CD4-positive, alpha-beta T cell treated with Interleukin-4 for 4 hours (primary cell): Measurements from ENCODE around the gene CAB39L.
"Not testable (repeated sequence)": the region's sequence is repeated elsewhere in the genome, so short reads cannot be mapped to it uniquely, and the experiment has no call there.

Source experiments
- DNase-seq: peaks from one replicate; pipeline ENCODE4 v3.0.0-alpha.2; 2020

CAB39L gene

DNA sequence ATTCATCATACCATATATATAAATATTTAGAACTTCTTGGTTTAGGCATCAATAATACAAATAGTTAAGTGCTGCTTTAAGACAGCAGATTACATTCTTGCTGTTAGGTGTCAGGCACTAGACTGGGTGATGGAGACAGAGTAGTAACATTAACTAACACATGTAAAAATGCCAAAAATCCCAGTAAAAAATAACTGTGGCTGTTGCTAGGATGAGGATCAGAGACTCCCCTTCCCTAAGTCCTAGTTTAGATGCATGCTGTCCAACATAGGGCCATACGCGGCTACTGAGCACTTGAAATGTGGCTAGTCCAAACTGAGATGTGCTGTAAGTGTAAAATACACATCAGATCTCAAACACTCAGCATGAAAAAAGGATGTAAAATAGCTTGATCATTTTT, 101.4 kb downstream of the CAB39L start:
- no peak for DNase-seq

GRCh38 chr13:49341941-49342340, 101.9 kb downstream of the CAB39L start:
- no peak for DNase-seq

DNA sequence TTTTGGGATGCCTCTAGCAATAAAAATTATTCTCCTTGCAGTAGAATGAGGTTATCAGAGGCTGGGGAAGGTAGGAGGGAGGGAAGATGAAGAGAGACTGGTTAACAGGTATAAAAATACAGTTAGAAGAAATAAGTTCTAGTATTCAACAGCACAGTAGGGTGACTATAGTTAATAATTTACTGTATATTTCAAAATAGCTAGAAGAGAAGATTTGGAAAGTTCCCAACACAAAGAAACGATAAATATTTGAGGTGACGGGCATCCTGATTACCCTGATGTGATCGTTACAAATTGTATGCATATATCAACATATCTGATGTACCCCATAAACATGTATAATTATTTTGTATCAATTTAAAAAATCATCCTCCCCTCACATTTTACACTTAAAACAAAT, 102.3 kb downstream of the CAB39L start:
- DNase-seq: no peak

DNA sequence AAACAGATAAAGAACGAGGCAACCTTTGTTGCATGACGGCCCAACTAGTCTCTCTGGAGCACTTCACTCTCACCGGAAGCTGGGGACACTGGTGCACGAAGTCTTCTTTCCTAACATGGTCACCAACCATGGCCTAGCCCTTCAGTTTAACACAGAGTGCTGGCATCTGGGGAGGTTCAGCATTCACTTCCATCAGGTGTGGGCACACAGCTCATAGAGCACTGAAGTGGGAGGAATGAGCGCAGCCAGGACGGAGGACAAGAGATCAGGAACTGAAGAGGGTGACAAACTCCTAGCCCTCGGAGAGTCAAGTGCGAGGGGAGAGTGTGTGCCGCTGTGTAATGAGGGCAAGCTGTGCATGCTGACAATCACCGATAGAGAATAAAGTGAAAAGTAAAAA, 103.7 kb downstream of the CAB39L start:
- no peak for DNase-seq

DNA sequence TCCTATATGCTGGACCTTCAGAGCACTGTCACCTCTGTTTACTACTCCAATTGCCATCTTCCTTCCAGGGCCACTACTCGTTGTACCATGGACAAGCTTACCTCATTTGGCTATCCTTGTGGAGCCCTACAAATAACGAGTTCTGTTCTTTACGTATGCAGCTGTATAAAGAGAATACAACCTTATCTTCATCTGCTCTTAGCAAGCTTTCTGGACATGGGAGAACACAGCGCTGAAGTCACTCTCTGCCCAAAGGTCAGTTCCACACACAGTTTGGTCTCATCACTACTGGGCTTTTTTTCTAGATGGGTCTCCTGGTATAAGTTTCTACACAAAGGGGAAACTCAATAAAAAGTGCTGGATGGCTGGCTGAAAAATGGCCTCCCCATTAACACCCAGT, 107.2 kb downstream of the CAB39L start:
- no peak for DNase-seq

DNA sequence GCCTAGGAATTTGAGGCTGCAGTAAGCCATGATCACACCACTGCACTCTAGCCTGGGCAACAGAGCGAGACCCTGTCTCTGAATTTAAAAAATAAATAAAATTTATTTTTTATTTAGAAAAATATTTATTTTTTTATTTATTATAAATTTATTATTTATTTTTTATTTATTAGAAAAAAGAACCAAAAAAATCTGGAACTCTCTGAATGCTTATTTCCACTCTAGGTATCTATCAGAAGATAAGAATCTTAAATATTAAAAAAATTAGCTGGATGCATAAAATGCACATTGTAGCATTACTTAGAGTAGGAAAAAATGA, 113.4 kb downstream of the CAB39L start:
- no peak for DNase-seq

DNA sequence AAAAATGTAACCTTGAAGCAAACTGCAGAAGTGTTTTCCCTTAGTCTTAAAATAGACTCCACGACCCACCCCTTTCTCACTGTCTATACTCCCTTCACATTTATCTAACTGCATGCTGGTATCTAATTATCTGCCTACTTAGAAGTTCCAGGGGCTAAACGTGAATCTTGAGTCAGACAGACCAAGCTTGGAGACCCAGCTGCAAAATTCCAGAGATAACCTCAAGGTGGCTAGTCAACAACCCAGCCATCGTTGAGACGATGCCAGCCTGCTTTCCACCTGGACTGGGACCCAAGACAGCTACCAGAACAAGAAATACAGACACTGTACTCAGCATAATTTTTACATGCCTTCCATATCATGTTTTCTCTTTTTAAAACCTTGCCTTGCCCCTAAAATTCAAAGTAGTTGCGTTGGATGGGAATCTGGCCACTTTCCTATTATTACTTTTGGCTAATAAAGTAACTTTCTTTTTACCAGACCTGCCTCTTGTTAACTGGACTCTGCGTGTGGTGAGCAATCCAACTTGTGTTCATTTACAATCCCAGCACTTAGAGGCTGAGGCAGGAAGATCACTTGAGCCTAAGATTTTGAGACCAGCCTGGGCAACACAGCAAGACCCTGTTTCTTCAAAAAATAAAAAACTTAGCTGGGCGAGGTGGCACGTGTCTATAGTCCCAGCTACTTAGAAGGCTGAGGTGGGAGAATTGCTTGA, 113.9 kb downstream of the CAB39L start:
- no peak for DNase-seq

DNA sequence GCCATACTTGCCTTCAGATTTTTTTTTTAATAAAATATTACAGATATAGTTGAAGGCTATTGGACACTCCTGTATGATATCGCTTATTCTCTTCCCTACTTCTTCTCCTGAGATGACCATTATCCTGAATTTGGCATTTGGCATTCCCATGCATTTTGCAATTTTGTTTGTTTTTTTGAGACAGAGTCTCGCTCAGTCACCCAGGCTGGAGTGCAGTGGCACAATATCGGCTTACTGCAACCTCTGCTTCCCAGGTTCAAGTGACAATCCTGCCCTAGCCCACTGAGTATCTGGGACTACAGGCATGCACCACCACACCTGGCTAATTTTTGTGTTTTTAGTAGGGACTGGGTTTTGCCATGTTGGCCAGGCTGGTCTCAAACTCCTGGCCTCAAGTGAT, 116.7 kb downstream of the CAB39L start:
- DNase-seq: not testable (repeated sequence)

DNA sequence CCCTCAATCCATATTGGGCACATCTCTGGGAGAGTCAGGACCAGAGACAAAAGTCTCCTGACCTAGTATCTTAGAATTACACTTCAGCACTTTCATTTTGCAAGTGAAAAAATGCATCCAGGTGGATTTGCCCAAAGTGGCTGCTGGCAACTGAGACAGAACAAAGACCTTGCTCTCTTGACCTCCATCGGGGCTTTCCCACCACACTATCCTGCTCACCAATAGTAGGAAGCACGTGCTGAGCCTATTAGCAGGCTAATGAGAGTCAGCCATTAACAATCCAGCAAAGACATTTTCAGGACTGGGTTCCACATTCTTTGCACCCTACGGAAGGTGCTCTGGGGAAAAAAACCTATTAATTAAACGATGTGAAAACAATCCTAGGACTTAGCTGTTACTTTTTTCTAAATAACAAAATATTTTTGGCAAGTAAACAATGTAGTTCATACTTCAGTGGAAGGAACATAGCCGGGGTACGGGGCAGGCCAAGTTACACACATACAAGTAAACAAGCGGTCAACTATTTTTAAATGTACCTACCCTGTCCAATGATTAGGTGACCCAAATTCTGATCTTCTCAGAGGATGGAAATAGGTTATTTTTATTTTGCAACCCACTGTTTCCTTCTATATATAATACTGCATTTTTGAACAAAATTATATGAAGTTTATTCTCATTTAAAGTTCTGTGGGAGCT, 117.5 kb downstream of the CAB39L start:
- DNase-seq: no peak

GRCh38 chr13:49323344-49323743, 120.5 kb downstream of the CAB39L start:
- no peak for DNase-seq

DNA sequence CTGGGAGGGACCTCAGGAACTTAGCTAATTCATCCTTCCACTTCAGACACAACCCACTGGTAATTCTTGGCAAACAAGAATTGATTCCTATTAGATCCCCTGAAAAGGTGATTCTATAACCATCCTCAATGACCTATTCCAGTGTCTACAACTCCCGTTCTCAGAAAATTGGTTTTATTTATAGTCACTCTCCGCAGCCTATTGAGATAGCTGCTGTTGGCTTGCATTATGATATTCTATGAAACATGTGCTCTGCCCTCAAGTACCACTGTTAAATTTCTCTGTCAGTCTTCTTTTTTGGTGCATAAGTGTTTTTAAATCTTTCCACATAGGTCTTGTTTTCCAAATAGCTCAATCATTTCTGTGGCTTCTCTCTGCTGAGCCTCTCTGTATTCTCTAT, 121.2 kb downstream of the CAB39L start:
- no peak for DNase-seq

DNA sequence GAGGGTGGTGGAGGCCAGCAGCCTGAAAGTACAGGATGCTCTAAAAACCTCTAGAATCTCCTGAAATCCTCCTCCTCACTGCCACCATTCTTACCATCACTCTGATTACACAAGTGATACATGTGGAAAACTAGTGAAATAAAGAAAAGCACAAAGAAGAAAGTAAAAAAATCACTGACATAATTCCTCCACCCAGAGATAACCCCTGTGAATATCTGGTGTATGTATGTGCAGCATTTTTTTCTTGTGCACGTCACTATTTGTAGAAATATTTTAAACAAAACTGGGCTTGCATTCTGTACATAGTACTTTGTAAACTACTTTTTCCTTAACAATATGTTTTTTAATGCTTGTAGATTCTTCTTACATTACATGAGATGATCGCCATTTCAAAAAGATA, 122.9 kb downstream of the CAB39L start:
- no peak for DNase-seq

GRCh38 chr13:49319951-49320350, 123.9 kb downstream of the CAB39L start:
- DNase-seq: no peak

- DNase-seq: no peak
These were observed 124.3 kb downstream of the CAB39L start for GRCh38 chr13:49319551-49319950.

- no peak for DNase-seq
These were observed 127.9 kb downstream of the CAB39L start for GRCh38 chr13:49315756-49316482.

DNA sequence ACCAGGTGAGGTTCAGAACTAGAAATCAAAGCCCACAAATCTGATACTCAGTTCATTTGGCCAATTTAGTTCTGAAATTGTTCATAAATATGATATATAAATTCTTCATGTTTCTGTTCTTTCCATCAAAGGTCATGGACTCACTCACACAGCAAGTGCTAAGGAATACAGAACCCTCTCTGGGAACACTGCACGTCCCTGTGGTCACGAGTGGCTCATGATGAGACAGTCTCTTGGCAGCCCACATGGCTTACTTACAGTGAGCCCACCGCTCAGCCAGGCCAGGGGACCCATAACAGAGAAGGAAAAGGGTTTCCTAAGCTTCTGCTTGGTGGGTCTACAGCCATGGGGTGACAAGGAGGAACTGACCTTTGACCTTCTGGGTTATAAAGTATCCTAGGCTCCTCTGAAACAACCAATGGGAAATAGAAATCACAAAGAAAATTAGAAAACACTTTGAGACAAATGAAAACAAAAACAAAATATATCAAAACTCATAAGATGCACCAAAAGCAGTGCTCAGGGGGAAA, 128.8 kb downstream of the CAB39L start:
- no peak for DNase-seq

DNA sequence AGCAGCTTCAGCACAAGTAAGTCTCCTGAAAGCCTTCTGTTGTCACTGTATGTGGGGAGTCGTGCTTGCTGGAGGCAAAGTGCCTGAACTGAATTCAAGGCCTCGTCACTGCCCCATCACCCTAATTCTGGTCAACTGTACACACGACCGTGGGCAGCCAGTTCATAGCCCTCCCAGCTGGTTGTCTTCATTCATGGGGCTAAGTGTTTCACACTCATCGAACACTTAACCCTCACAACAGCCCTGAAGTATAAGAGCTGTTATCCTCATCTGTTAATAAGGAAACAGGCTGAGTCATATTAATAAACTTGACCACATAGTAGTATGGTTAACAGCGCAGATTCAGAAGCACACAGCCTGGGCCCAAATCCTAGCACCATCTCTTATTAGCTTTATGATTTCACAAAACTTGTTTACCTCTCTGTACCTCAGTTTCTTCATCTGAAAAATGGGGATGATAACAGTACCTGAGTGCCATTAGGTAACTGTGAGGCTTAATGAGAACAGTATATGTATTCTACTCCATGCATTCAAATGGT, 129.5 kb downstream of the CAB39L start:
- DNase-seq: no peak

- no peak for DNase-seq
These were observed 132.0 kb downstream of the CAB39L start for GRCh38 chr13:49311816-49312215.

DNA sequence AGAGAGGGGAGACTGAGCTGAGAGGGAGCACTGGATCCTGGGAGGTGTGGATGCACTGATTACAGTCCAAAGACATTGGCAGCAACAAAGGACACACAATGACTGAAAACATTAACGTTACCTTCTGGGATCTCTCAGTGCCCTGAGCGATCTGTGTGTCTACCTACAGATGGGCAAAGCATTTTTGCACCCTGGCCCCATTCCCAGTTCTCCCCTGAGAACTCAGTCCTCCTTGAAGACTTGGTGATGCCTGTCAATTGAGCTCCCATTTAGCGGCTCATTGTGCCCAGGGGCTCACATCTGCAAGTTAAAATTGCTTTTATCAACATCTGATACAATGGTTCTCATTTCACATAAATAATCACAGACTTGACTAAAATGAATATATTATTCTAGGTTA, 133.6 kb downstream of the CAB39L start:
- no peak for DNase-seq

GRCh38 chr13:49308921-49309408, 134.9 kb downstream of the CAB39L start:
- DNase-seq: no peak

- DNase-seq: no peak
These were observed 135.6 kb downstream of the CAB39L start for GRCh38 chr13:49308097-49308875.

- DNase-seq: no peak
These were observed 136.5 kb downstream of the CAB39L start for GRCh38 chr13:49307365-49307764.
